Cerebellar cortex (tissue), 1 donor: ENCODE measurements around the gene PLAAT2.
"Not testable (repeated sequence)": the region's sequence is repeated elsewhere in the genome, so short reads cannot be mapped to it uniquely, and the experiment has no call there.

Experiments used
- DNase-seq: peaks from one replicate; pipeline ENCODE4 v3.0.0-alpha.2; 2015; ENCODE audit warnings: low spot score

PLAAT2 gene

GRCh38 chr11:63578882-63579281, 15.7 kb upstream of the PLAAT2 start:
- not testable (repeated sequence) for DNase-seq

GRCh38 chr11:63574856-63575602, 11.8 kb upstream of the PLAAT2 start:
- no peak for DNase-seq

GRCh38 chr11:63573881-63574855, 11.0 kb upstream of the PLAAT2 start:
- no peak for DNase-seq

- DNase-seq: no peak
These were observed 9.0 kb upstream of the PLAAT2 start for GRCh38 chr11:63572026-63572688.

GRCh38 chr11:63569570-63569969, 6.4 kb upstream of the PLAAT2 start:
- no peak for DNase-seq

- no peak for DNase-seq
These were observed 4.1 kb upstream of the PLAAT2 start for GRCh38 chr11:63567044-63567840.

GRCh38 chr11:63564784-63565350, 1.7 kb upstream of the PLAAT2 start:
- DNase-seq: no peak

- DNase-seq: no peak
These were observed 1.0 kb upstream of the PLAAT2 start for GRCh38 chr11:63564056-63564774.

GRCh38 chr11:63560506-63561180, 2.5 kb downstream of the PLAAT2 start:
- no peak for DNase-seq

- DNase-seq: no peak
These were observed 4.6 kb downstream of the PLAAT2 start for GRCh38 chr11:63558459-63559157.

GRCh38 chr11:63557570-63557969, 5.6 kb downstream of the PLAAT2 start:
- no peak for DNase-seq

- DNase-seq: no peak
These were observed 6.7 kb downstream of the PLAAT2 start for GRCh38 chr11:63556404-63557013.

- DNase-seq: no peak
These were observed 8.3 kb downstream of the PLAAT2 start for GRCh38 chr11:63554877-63555223.

GRCh38 chr11:63553759-63554158, 9.4 kb downstream of the PLAAT2 start:
- no peak for DNase-seq

- DNase-seq: no peak
These were observed 10.3 kb downstream of the PLAAT2 start for GRCh38 chr11:63552921-63553320.

GRCh38 chr11:63551889-63552266, 11.3 kb downstream of the PLAAT2 start:
- DNase-seq: no peak

GRCh38 chr11:63551091-63551888, 11.9 kb downstream of the PLAAT2 start:
- DNase-seq: no peak

- DNase-seq: not testable (repeated sequence)
These were observed 13.0 kb downstream of the PLAAT2 start for GRCh38 chr11:63550156-63550700.
